MCF 10A (cell line): ENCODE measurements around the gene PC. TPM values are rescaled to one million over a fixed set of nuclear protein-coding genes. Genes with fewer than 3 reads are reported as not detected.

ENCODE experiments used
- BruUV-seq: library from RNA; stranded (reverse); fragments of 400-500 nt; replicated peaks from 2 replicates; lab custom pipeline; 2021; lab: Mats Ljungman, UMichigan
- CTCF ChIA-PET: fragments of 300-600 bp; sonication (Branson Sonifier 250); formaldehyde crosslinking; extraction: SDS; loops from one replicate; lab custom pipeline; 2021; ENCODE audit warnings: antibody characterized with exemption, inconsistent platforms; lab: Yijun Ruan, JAX
- POLR2A ChIA-PET: fragments of 300-600, 350-650 bp; sonication (Branson Sonifier 250); formaldehyde crosslinking; extraction: SDS; loops from one replicate; lab custom pipeline; 2020; ENCODE audit warnings: antibody characterized with exemption, inconsistent platforms; lab: Yijun Ruan, JAX
- DNase-seq: peaks from one replicate; pipeline ENCODE4 v3.0.0-alpha.2; 2018; ENCODE audit not compliant: unreplicated experiment
- H3K27ac Mint-ChIP-seq: one replicate; pipeline ENCODE4 v1.8.0; 2022; ENCODE audit warnings: mild to moderate bottlenecking, low read depth, mixed read lengths; ENCODE audit not compliant: unreplicated experiment
- H3K27me3 Mint-ChIP-seq: one replicate; pipeline ENCODE4 v1.8.0; 2022; ENCODE audit warnings: mixed read lengths; ENCODE audit not compliant: insufficient read depth, unreplicated experiment
- H3K36me3 Mint-ChIP-seq: one replicate; pipeline ENCODE4 v1.8.0; 2022; ENCODE audit warnings: mild to moderate bottlenecking, moderate library complexity, mixed read lengths; ENCODE audit not compliant: insufficient read depth, unreplicated experiment
- H3K4me1 Mint-ChIP-seq: one replicate; pipeline ENCODE4 v1.8.0; 2022; ENCODE audit warnings: mixed read lengths; ENCODE audit not compliant: insufficient read depth, unreplicated experiment
- H3K4me3 Mint-ChIP-seq: one replicate; pipeline ENCODE4 v1.8.0; 2022; ENCODE audit warnings: mild to moderate bottlenecking, moderate library complexity, mixed read lengths; ENCODE audit not compliant: unreplicated experiment
- H3K9me3 Mint-ChIP-seq: one replicate; pipeline ENCODE4 v1.8.0; 2022; ENCODE audit warnings: mixed read lengths; ENCODE audit not compliant: unreplicated experiment
- CTCF ChIP-seq: fragments of 200-600 bp; IDR thresholded peaks from one replicate; pipeline ENCODE4 v1.8.0; 2022; ENCODE audit warnings: antibody characterized with exemption, mild to moderate bottlenecking; ENCODE audit not compliant: unreplicated experiment
- intact Hi-C: fragments of 100-400 bp; cut with micrococcal nuclease; formaldehyde crosslinking; loops from 2 replicates; pipeline ENCODE4 v1.14.1; 2022
- total RNA-seq: library from RNA; stranded (reverse); gene quantifications from 2 replicates; pipeline ENCODE4 v1.2.3, GENCODE V29; 2022

PC gene
- total RNA-seq, 1 experiment from 2014 or later = 37.7 TPM

- Mint-ChIP-seq H3K36me3 (peaks cover 9% of the 10 kb centered on the region), H3K27me3 (no peaks in the 10 kb centered on the region), H3K4me1 (peaks cover 6% of the 10 kb centered on the region), H3K27ac (peak overlapping the region; percentile 35), H3K9me3 (no peaks in the 10 kb centered on the region), H3K4me3 (no peak overlapping the region)
- intact Hi-C loops = no loop called here
- no peak for TF ChIP-seq CTCF
- no peak for DNase-seq
- BruUV-seq = no TSS peak
- POLR2A ChIA-PET = no interaction called here
- CTCF ChIA-PET = no interaction called here
These were observed 45.3 kb downstream of the PC start for GRCh38 chr11:66912911-66913310.

- H3K27me3 Mint-ChIP-seq = no peaks in the 10 kb centered on the region
- ChIA-PET CTCF (no interaction called here), POLR2A (no interaction called here)
- DNase-seq = no peak
- no TSS peak for BruUV-seq
- peaks cover 9% of the 10 kb centered on the region for H3K36me3 Mint-ChIP-seq
- H3K9me3 Mint-ChIP-seq = no peaks in the 10 kb centered on the region
- TF ChIP-seq CTCF = no peak
- peak overlapping the region; percentile 35 for H3K27ac Mint-ChIP-seq
- peaks cover 6% of the 10 kb centered on the region for H3K4me1 Mint-ChIP-seq
- no peak overlapping the region for H3K4me3 Mint-ChIP-seq
- intact Hi-C loops = no loop called here
These were observed 45.8 kb downstream of the PC start for GRCh38 chr11:66912361-66912760.

GRCh38 chr11:66910669-66911068, 47.5 kb downstream of the PC start:
- TF ChIP-seq CTCF = no peak
- Mint-ChIP-seq H3K27me3 (no peaks in the 10 kb centered on the region), H3K4me3 (no peak overlapping the region), H3K36me3 (peaks cover 9% of the 10 kb centered on the region), H3K4me1 (peaks cover 12% of the 10 kb centered on the region), H3K27ac (no peak overlapping the region), H3K9me3 (no peaks in the 10 kb centered on the region)
- CTCF ChIA-PET = interaction anchor here (0.6 to 1.4 kb wide), 3 partner anchors 12 to 249 kb away, joined by 3 to 4 read pairs (median 3); no protein-coding TSS in a partner anchor
- POLR2A ChIA-PET = no interaction called here
- no peak for DNase-seq
- BruUV-seq = no TSS peak
- intact Hi-C loops = no loop called here

- Mint-ChIP-seq H3K36me3 (peaks cover 9% of the 10 kb centered on the region), H3K27me3 (no peaks in the 10 kb centered on the region), H3K27ac (no peak overlapping the region), H3K4me1 (peaks cover 17% of the 10 kb centered on the region), H3K9me3 (no peaks in the 10 kb centered on the region), H3K4me3 (no peak overlapping the region)
- ChIA-PET POLR2A (no interaction called here), CTCF (interaction anchor here (0.9 to 1.4 kb wide), 2 partner anchors 8 to 144 kb away, joined by 4 read pairs; no protein-coding TSS in a partner anchor)
- DNase-seq = no peak
- intact Hi-C loops = no loop called here
- BruUV-seq = no TSS peak
- no peak for TF ChIP-seq CTCF
These were observed 48.2 kb downstream of the PC start for GRCh38 chr11:66910016-66910415.
